HG02870 (cell line): ENCODE results near the gene PPIL4.
A peak's percentile ranks its signal among the peaks of the same experiment; 100 is the strongest.

Experiments
- ATAC-seq: cut with Tn5 transposase; IDR thresholded peaks from one replicate; pipeline ENCODE4 v1.9.1; 2021; ENCODE audit warnings: mild to moderate bottlenecking, moderate library complexity; ENCODE audit not compliant: unreplicated experiment

Gene PPIL4

GRCh38 chr6:149545754-149546471, at the start of gene PPIL4:
PPIL4 (minus strand) TSS chr6:149546043; CDS start chr6:149546005, 38 bp downstream.
- ATAC-seq, result peak; percentile 87

- ATAC-seq, result no peak
Measured at GRCh38 chr6:149593408-149593807, 47.6 kb upstream of the PPIL4 start.

- no peak for ATAC-seq
Measured at GRCh38 chr6:149592983-149593382, 47.1 kb upstream of the PPIL4 start.

GRCh38 chr6:149586149-149586548, 40.3 kb upstream of the PPIL4 start:
- no peak for ATAC-seq

GRCh38 chr6:149581349-149581748, 35.5 kb upstream of the PPIL4 start:
- ATAC-seq, result no peak

- ATAC-seq, result no peak
Measured at GRCh38 chr6:149580880-149581279, 35.0 kb upstream of the PPIL4 start.

- no peak for ATAC-seq
Measured at GRCh38 chr6:149567945-149568585, 22.2 kb upstream of the PPIL4 start.

GRCh38 chr6:149567194-149567586, 21.3 kb upstream of the PPIL4 start:
- no peak for ATAC-seq

- ATAC-seq, result peak; percentile 10
Measured at GRCh38 chr6:149566410-149567193, 20.8 kb upstream of the PPIL4 start.

GRCh38 chr6:149565527-149566409, 19.9 kb upstream of the PPIL4 start, which contains the start of gene GINM1:
GINM1 (plus strand) TSS chr6:149566375; CDS start chr6:149566415, 40 bp downstream.
- peak; percentile 74 for ATAC-seq

GRCh38 chr6:149563928-149564325, 18.1 kb upstream of the PPIL4 start:
- ATAC-seq, result no peak

GRCh38 chr6:149563203-149563927, 17.5 kb upstream of the PPIL4 start:
- no peak for ATAC-seq

GRCh38 chr6:149560736-149561135, 14.9 kb upstream of the PPIL4 start:
- ATAC-seq, result no peak

- ATAC-seq, result no peak
Measured at GRCh38 chr6:149559389-149559788, 13.5 kb upstream of the PPIL4 start.

GRCh38 chr6:149558029-149558428, 12.2 kb upstream of the PPIL4 start:
- ATAC-seq, result no peak

GRCh38 chr6:149551920-149552319, 6.1 kb upstream of the PPIL4 start:
- ATAC-seq, result no peak

- ATAC-seq, result peak; percentile 12
Measured at GRCh38 chr6:149545258-149545753, 537 bp downstream of the PPIL4 start.

GRCh38 chr6:149544646-149545257, 1.1 kb downstream of the PPIL4 start:
- no peak for ATAC-seq

- no peak for ATAC-seq
Measured at GRCh38 chr6:149541139-149541538, 4.7 kb downstream of the PPIL4 start.
